LNCAP (cell line): Measurements from ENCODE around the gene PDE2A.

Experiments used
- TF ChIP-seq, protein P1 (sequence below): fragments of 450-650 bp; IDR thresholded peaks from 2 replicates; pipeline ENCODE4 v1.5.1; 2017; ENCODE audit warnings: mild to moderate bottlenecking

Gene PDE2A

GRCh38 chr11:72661486-72661885 is 12.7 kb downstream of the PDE2A start:
- TF ChIP-seq, protein P1, sequence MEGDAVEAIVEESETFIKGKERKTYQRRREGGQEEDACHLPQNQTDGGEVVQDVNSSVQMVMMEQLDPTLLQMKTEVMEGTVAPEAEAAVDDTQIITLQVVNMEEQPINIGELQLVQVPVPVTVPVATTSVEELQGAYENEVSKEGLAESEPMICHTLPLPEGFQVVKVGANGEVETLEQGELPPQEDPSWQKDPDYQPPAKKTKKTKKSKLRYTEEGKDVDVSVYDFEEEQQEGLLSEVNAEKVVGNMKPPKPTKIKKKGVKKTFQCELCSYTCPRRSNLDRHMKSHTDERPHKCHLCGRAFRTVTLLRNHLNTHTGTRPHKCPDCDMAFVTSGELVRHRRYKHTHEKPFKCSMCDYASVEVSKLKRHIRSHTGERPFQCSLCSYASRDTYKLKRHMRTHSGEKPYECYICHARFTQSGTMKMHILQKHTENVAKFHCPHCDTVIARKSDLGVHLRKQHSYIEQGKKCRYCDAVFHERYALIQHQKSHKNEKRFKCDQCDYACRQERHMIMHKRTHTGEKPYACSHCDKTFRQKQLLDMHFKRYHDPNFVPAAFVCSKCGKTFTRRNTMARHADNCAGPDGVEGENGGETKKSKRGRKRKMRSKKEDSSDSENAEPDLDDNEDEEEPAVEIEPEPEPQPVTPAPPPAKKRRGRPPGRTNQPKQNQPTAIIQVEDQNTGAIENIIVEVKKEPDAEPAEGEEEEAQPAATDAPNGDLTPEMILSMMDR = no peak

DNA sequence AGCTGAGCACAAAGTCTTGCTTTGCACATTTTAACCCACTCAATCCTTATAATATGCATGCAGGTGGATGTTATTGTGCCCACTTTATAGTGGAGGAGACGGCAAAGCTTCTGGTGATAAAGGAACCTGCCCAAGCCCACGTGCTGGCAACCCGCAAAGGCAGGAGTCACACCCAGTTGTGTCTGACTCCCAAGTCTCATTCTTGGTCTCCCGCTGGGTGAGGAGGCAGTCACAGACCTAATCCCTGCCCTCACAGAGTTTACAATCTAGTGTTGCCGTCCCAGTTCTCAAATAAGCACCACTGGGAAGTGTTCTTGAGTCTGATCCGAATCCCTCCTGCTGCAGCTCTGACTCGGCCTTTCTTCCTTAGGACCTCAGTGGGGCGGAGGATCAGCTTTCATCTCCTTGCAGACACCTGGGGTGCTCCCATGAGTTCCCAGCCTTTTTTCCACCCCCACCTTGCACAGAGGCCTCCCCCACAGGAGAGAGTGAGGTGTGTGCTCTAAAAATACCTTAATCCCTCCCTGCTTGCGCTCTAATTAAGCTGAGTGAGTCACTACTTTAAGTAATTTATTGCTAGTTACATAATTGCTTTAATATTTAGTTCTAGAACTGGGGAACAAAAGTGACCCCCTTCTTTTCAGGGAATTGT is 15.1 kb downstream of the PDE2A start:
- TF ChIP-seq, protein P1 = no peak

- TF ChIP-seq, protein P1 = no peak
Measured at GRCh38 chr11:72657411-72658100, 16.7 kb downstream of the PDE2A start.

DNA sequence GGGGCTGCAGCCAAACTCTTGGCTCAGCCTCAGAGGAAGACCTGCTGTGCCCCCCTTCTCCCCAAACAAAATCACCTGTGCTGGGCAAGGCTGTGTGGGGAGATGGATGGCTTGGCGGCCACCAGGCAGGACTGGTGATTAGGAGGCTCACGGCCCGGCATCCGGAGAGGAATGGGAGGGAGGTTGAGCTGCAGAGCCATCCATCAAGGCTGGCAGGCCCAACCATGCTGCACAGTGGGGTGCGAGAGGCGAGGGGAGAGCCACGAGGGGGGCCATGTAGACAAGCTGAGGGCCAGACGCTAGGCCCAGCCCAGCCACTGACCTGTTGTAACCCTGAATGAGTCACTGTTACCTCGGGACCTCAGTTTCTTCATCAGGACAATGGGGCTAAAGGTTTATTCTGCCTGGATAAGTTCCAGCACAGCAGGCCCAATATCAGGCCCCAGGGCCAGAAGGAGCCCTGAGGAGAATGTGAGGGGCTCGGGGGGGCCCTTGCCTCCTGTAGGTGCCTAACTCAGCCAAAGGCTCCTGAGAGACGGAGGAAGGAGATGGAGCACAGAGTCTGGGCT is 18.2 kb downstream of the PDE2A start:
- TF ChIP-seq, protein P1 = no peak

DNA sequence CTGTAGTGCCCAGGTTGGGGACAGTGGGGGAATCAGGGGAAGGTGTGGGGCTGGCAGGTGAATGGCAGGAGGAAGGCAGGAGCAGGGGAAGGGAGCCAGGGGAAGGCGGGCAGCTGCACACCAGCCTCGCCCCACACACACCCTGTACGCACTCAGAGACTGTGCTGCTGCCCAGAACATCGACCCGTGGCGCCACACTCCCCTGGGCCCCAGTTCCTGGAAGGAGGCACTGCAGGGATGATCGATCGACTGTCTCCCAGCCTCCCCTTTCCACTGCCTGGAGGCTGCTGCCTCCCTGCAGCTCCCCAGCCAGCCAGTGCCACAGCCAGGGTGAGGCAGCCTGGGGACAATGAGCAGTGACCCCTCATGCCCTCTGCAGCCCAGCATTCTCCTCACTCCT is 19.2 kb downstream of the PDE2A start:
- TF ChIP-seq, protein P1 = no peak

DNA sequence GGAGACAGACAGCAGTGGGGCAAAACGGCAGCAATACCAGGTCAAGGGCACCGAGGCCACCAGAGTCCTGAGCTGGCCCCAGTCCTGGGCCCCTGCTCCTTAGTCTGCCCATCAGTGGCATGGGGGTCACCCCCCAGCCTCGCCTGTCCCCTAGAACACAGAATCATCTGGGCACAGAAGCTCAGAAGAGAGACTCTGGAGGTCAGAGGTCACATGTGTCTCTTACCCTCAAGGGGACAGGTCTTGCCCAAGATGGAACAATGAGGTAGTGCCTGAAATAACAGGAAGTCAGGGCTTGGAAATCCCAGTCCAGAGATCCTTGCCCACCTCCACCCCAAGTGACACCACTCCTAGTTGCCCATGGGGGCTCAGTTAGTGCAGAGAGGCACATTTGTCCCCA is 20.6 kb downstream of the PDE2A start:
- TF ChIP-seq, protein P1 = no peak

DNA sequence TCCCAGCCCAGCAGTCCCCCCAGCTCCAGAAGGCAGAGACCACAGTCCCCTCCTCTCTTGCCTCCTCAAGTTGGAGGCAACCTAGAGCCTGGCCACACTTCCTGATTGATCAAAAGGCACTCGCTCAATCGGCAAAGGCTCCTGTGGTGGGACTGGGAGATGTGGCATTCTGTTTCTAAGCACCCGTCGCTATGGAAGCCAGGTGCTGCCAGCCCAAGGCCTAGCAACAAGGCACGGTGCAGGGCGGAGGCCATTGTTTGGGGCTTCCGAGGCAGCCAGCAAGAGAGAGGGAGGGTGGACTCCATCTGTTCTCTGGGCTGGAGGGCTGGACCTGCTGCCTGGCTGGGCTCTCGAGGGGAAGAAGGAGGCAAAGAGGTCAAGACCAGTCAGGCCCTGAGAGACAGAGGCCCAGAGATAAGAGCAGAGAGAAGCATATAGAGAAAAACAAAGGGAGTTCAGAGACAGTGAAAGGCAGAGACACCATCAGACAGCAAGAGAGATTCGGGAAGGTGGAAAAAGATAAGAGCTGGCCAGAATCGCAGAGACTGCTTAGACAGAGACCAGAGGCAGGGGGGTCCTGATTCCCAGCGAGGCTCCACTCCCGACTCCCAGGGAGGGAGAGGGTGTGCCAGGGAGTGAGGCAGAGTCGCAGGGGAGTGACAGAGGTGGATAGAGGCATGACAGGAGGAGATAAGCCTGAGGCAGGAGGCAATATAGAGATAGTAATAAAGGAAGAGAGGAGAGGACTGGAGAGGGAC is 21.2 kb downstream of the PDE2A start:
- TF ChIP-seq, protein P1 = no peak
